Activated CD8-positive, alpha-beta memory T cell treated with anti-CD3 and anti-CD28 coated beads, Interleukin-2, amount 10 ng/mL, durations not matched to agents 7 days and 5 days (primary cell): ENCODE data around the gene PICALM. TPM values are rescaled to one million over a fixed set of nuclear protein-coding genes. Genes with fewer than 3 reads are reported as not detected.

ENCODE experiments used
- ATAC-seq: fragments of 150-1000 bp; cut with Tn5 transposase; one replicate; pipeline ENCODE4 v1.10.0; 2021; ENCODE audit warnings: moderate library complexity
- CTCF ChIA-PET: fragments of 350-600 bp; sonication (Branson Sonifier 250); formaldehyde crosslinking; loops from one replicate; lab custom pipeline; 2021; ENCODE audit warnings: antibody characterized with exemption; lab: Charles Lee
- DNase-seq: peaks from one replicate; pipeline ENCODE4 v3.0.0-alpha.2; 2020
- H3K27ac Mint-ChIP-seq: one replicate; pipeline ENCODE4 v1.8.0; 2021; ENCODE audit warnings: mild to moderate bottlenecking, mixed read lengths
- H3K27me3 Mint-ChIP-seq: one replicate; pipeline ENCODE4 v1.8.0; 2021; ENCODE audit warnings: mixed read lengths
- H3K36me3 Mint-ChIP-seq: one replicate; pipeline ENCODE4 v1.8.0; 2021; ENCODE audit warnings: mild to moderate bottlenecking, mixed read lengths
- H3K4me1 Mint-ChIP-seq: one replicate; pipeline ENCODE4 v1.8.0; 2021; ENCODE audit warnings: mixed read lengths
- H3K4me3 Mint-ChIP-seq: one replicate; pipeline ENCODE4 v1.8.0; 2021; ENCODE audit warnings: mild to moderate bottlenecking, moderate library complexity, mixed read lengths
- H3K9me3 Mint-ChIP-seq: one replicate; pipeline ENCODE4 v1.8.0; 2022; ENCODE audit warnings: low read depth, mixed read lengths
- total RNA-seq, 2 experiments: library from RNA; stranded (reverse); gene quantifications; one replicate each; pipeline ENCODE4 v1.2.3, GENCODE V29; 2021

Gene PICALM
- total RNA-seq, 2 experiments from 2014 or later = 123 to 166 TPM

GRCh38 chr11:86069408-86070101 is 671 bp upstream of the PICALM start:
- peak overlapping the region; percentile 100 for H3K4me3 Mint-ChIP-seq
- no peaks in the 10 kb centered on the region for H3K9me3 Mint-ChIP-seq
- H3K27ac Mint-ChIP-seq = peak overlapping the region; percentile 92
- ATAC-seq (no peak), DNase-seq (no peak)
- peaks cover 20% of the 10 kb centered on the region for H3K4me1 Mint-ChIP-seq
- H3K27me3 Mint-ChIP-seq = no peaks in the 10 kb centered on the region
- CTCF ChIA-PET = interaction anchor here (0.9 to 4.1 kb wide), 9 partner anchors 21 to 135 kb away, joined by 3 to 41 read pairs (median 13); no protein-coding TSS in a partner anchor
- peaks cover 20% of the 10 kb centered on the region for H3K36me3 Mint-ChIP-seq

- Mint-ChIP-seq H3K36me3 (peaks cover 21% of the 10 kb centered on the region), H3K4me1 (peaks cover 31% of the 10 kb centered on the region), H3K4me3 (peak overlapping the region; percentile 100), H3K9me3 (no peaks in the 10 kb centered on the region), H3K27ac (peak overlapping the region; percentile 92), H3K27me3 (no peaks in the 10 kb centered on the region)
- CTCF ChIA-PET = interaction anchor here (0.9 to 4.1 kb wide), 20 partner anchors 10 to 150 kb away, joined by 3 to 41 read pairs (median 5); no protein-coding TSS in a partner anchor
- peak; percentile 64 for DNase-seq
- ATAC-seq = peak; percentile 28
Observed at GRCh38 chr11:86068138-86068871, 579 bp downstream of the PICALM start.

- ATAC-seq (no peak), DNase-seq (no peak)
- CTCF ChIA-PET = interaction anchor here (0.8 to 4.1 kb wide), 16 partner anchors 9 to 184 kb away, joined by 3 to 41 read pairs (median 6); no protein-coding TSS in a partner anchor
- Mint-ChIP-seq H3K36me3 (peaks cover 21% of the 10 kb centered on the region), H3K4me1 (peaks cover 33% of the 10 kb centered on the region), H3K27ac (peak overlapping the region; percentile 92), H3K27me3 (no peaks in the 10 kb centered on the region), H3K9me3 (no peaks in the 10 kb centered on the region), H3K4me3 (peak overlapping the region; percentile 100)
Observed at GRCh38 chr11:86067851-86068137, 1.1 kb downstream of the PICALM start.

GRCh38 chr11:86067009-86067850 is 1.7 kb downstream of the PICALM start:
- Mint-ChIP-seq H3K36me3 (peaks cover 23% of the 10 kb centered on the region), H3K27me3 (no peaks in the 10 kb centered on the region), H3K27ac (peak overlapping the region; percentile 92), H3K4me3 (peak overlapping the region; percentile 100), H3K9me3 (no peaks in the 10 kb centered on the region), H3K4me1 (peaks cover 36% of the 10 kb centered on the region)
- CTCF ChIA-PET = interaction anchor here (0.8 to 4.1 kb wide), 17 partner anchors 8 to 184 kb away, joined by 3 to 41 read pairs (median 5); no protein-coding TSS in a partner anchor
- no peak for ATAC-seq
- no peak for DNase-seq

- DNase-seq = no peak
- peaks cover 40% of the 10 kb centered on the region for H3K4me1 Mint-ChIP-seq
- H3K36me3 Mint-ChIP-seq = peaks cover 27% of the 10 kb centered on the region
- peak overlapping the region; percentile 92 for H3K27ac Mint-ChIP-seq
- H3K9me3 Mint-ChIP-seq = no peaks in the 10 kb centered on the region
- peak overlapping the region; percentile 100 for H3K4me3 Mint-ChIP-seq
- CTCF ChIA-PET = interaction anchor here (1.0 to 4.1 kb wide), 9 partner anchors 23 to 152 kb away, joined by 3 to 41 read pairs (median 6); no protein-coding TSS in a partner anchor
- ATAC-seq = no peak
- no peaks in the 10 kb centered on the region for H3K27me3 Mint-ChIP-seq
Observed at GRCh38 chr11:86066657-86067008, 2.3 kb downstream of the PICALM start.

DNA sequence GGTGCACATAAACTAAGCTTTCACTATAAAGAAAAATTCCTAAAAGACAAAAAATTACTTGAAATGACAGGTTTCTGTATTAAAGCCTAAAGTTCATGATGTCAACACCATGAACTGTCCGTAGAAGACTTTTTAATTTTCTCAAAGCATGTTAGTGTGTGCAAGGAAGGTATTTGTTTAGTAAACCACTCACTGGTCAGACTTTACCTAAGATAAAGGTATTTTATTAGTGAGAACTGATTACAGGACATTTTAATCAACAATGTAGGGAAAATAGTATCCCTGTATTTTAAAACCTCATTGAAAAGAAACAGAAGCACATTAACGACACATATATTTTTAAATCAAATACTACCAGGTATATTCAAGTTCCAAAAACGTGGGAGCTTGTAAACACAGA is 2.9 kb downstream of the PICALM start:
- Mint-ChIP-seq H3K9me3 (no peaks in the 10 kb centered on the region), H3K4me1 (peaks cover 46% of the 10 kb centered on the region), H3K36me3 (peaks cover 30% of the 10 kb centered on the region), H3K27ac (peak overlapping the region; percentile 92), H3K27me3 (no peaks in the 10 kb centered on the region), H3K4me3 (peak overlapping the region; percentile 100)
- ATAC-seq = no peak
- CTCF ChIA-PET = interaction anchor here (1.0 to 4.1 kb wide), 6 partner anchors 24 to 152 kb away, joined by 3 to 41 read pairs (median 4); no protein-coding TSS in a partner anchor
- DNase-seq = no peak

DNA sequence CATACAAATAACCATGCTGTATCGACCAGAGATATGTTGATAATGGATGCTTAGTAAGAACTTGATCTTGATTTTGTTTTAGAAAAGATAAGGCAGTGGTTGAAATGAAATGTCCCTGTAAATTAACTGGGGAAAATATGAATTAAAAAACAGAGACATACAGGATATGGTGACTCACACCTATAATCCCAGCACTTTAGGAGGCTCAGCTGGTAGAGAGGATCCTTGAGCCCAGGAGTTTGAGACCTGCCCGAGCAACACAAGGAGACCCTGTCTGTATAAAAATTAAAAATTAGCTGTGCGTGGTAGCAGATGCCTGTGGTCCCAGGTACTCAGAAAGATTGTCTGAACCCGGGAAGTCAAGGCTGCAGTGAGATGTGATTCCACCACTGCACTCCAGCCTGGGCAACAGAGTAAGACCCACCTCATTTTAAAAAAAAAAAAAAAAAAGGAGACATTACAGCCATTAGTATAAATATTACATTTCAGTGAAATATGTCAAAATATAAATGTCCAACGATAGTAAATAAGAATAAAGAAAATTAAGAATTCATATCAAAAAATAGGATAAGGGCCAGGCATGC is 4.6 kb downstream of the PICALM start:
- no peaks in the 10 kb centered on the region for H3K9me3 Mint-ChIP-seq
- peaks cover 41% of the 10 kb centered on the region for H3K36me3 Mint-ChIP-seq
- DNase-seq (no peak), ATAC-seq (no peak)
- H3K4me3 Mint-ChIP-seq = peak overlapping the region; percentile 100
- H3K27me3 Mint-ChIP-seq = no peaks in the 10 kb centered on the region
- peaks cover 49% of the 10 kb centered on the region for H3K4me1 Mint-ChIP-seq
- CTCF ChIA-PET = interaction anchor here (1.3 to 2.1 kb wide), 2 partner anchors 23 to 129 kb away, joined by 3 to 12 read pairs; no protein-coding TSS in a partner anchor
- H3K27ac Mint-ChIP-seq = peak overlapping the region; percentile 84

- DNase-seq = no peak
- CTCF ChIA-PET = interaction anchor here (1.3 to 2.1 kb wide), 2 partner anchors 22 to 130 kb away, joined by 3 to 12 read pairs; no protein-coding TSS in a partner anchor
- Mint-ChIP-seq H3K9me3 (no peaks in the 10 kb centered on the region), H3K4me3 (peak overlapping the region; percentile 100), H3K36me3 (peaks cover 45% of the 10 kb centered on the region), H3K4me1 (peaks cover 56% of the 10 kb centered on the region), H3K27me3 (no peaks in the 10 kb centered on the region), H3K27ac (peak overlapping the region; percentile 84)
- no peak for ATAC-seq
Observed at GRCh38 chr11:86063536-86063935, 5.3 kb downstream of the PICALM start.

GRCh38 chr11:86062719-86063118 is 6.2 kb downstream of the PICALM start:
- peak overlapping the region; percentile 66 for H3K4me3 Mint-ChIP-seq
- H3K9me3 Mint-ChIP-seq = no peaks in the 10 kb centered on the region
- H3K4me1 Mint-ChIP-seq = peaks cover 63% of the 10 kb centered on the region
- peaks cover 47% of the 10 kb centered on the region for H3K36me3 Mint-ChIP-seq
- CTCF ChIA-PET = interaction anchor here (1.1 to 1.6 kb wide), 4 partner anchors 17 to 153 kb away, joined by 3 to 4 read pairs (median 4); no protein-coding TSS in a partner anchor
- peak; percentile 32 for ATAC-seq
- DNase-seq = no peak
- H3K27me3 Mint-ChIP-seq = no peaks in the 10 kb centered on the region
- peak overlapping the region; percentile 87 for H3K27ac Mint-ChIP-seq

DNA sequence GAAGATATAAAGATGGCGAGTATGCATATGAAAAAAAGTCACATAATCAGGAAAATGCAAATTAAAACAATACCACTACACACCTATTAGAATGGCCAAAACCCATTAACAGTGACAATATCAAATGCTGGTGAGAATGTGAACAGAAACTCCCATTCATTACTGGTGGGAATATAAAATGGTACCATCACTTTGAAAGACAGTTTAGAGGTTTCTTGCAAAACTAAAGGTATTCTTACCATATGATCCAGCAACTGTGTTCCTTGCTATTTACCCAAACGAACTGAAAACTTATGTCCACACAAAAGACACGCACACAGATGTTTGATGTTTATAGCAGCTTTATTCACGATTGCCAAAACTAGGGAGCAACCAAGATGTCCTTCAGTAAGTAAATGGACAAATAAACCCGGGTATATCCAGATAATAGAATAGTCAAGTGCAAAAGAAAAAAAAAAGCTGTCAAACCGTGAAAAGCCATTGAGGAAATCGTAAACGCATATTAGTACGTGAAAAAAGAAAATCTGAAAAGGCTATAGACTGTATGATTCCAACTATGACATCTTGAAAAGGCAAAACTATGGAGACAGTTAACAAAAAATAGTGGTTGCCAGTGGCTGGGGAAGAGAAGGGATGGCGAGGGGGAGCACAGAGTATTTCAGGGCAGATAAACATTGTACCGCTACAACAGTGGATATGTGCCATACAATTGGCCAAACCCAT is 7.2 kb downstream of the PICALM start:
- ATAC-seq = no peak
- H3K27me3 Mint-ChIP-seq = no peaks in the 10 kb centered on the region
- H3K27ac Mint-ChIP-seq = peak overlapping the region; percentile 87
- peaks cover 2% of the 10 kb centered on the region for H3K9me3 Mint-ChIP-seq
- peak overlapping the region; percentile 66 for H3K4me3 Mint-ChIP-seq
- H3K36me3 Mint-ChIP-seq = peaks cover 44% of the 10 kb centered on the region
- H3K4me1 Mint-ChIP-seq = peaks cover 71% of the 10 kb centered on the region
- CTCF ChIA-PET = interaction anchor here (1.1 to 1.6 kb wide), 4 partner anchors 16 to 154 kb away, joined by 3 to 4 read pairs (median 4); no protein-coding TSS in a partner anchor
- no peak for DNase-seq

- peak overlapping the region; percentile 12 for H3K27ac Mint-ChIP-seq
- CTCF ChIA-PET = interaction anchor here (1.2 kb wide), 1 partner anchor 186 kb away, joined by 3 read pairs; no protein-coding TSS in a partner anchor
- peaks cover 80% of the 10 kb centered on the region for H3K4me1 Mint-ChIP-seq
- peak overlapping the region; percentile 29 for H3K4me3 Mint-ChIP-seq
- H3K9me3 Mint-ChIP-seq = peaks cover 2% of the 10 kb centered on the region
- H3K27me3 Mint-ChIP-seq = no peaks in the 10 kb centered on the region
- no peak for ATAC-seq
- peaks cover 46% of the 10 kb centered on the region for H3K36me3 Mint-ChIP-seq
- DNase-seq = no peak
Observed at GRCh38 chr11:86060544-86060943, 8.3 kb downstream of the PICALM start.

DNA sequence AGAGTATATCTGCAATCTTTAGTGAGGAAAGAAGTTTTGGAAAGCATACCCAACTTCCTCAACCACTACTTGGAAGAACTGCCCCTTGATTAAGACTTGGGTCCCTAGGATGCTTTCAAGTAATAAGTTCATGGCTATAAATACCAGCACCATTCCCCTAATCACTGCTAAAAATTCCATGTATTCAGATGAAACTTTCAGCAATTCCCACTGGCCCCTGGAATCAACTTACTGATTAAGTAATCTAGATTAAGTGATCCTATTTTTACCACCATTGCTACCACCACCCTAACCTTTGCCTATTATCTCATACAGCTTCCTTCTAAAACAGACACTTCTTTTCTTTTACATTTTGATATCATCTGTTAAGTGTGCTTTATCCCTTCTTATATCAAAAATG is 10.5 kb downstream of the PICALM start:
- Mint-ChIP-seq H3K9me3 (peaks cover 2% of the 10 kb centered on the region), H3K27ac (no peak overlapping the region), H3K4me1 (peaks cover 77% of the 10 kb centered on the region), H3K27me3 (no peaks in the 10 kb centered on the region), H3K4me3 (no peak overlapping the region), H3K36me3 (peaks cover 53% of the 10 kb centered on the region)
- ATAC-seq (no peak), DNase-seq (no peak)
- CTCF ChIA-PET = interaction anchor here (0.7 kb wide), 1 partner anchor 9 kb away, joined by 3 read pairs; no protein-coding TSS in a partner anchor
